SU-DHL-6 (cell line): ENCODE data around the gene SYDE2.

Experiments
- EZH2phosphoT487 ChIP-seq: fragments of 200-600 bp; sonication (generic), shearing (Covaris generic); conservative IDR thresholded peaks from 2 replicates; pipeline ENCODE4 v1.6.1; 2018; ENCODE audit warnings: mild to moderate bottlenecking, antibody characterized with exemption, low read length, moderate library complexity, mixed read lengths
- TF ChIP-seq, protein P1 (sequence below): fragments of 200-600 bp; sonication (generic); IDR thresholded peaks from one replicate; pipeline ENCODE4 v1.5.1; 2017; ENCODE audit warnings: antibody characterized with exemption, mild to moderate bottlenecking, low read length, moderate library complexity; ENCODE audit not compliant: insufficient read depth, poor library complexity, severe bottlenecking

DNA sequence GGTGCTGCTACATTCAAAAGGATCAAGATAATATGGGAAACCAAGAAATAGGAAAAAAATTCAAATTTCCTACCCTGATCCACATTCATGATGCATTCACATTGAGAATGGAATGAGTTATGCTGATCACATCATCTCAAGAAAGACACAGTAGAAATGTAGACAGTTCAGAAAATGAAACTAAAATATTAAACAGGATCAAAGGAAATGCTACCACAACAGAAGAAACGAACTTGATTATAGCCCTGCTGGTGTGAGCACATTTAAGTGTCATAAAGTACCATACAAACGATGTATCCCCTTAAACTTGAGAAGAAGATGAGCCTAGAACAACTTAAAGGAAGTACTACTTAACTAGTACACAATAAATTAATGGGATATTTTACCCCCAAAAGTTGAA, 21.3 kb downstream of the SYDE2 start:
- TF ChIP-seq, protein P1, sequence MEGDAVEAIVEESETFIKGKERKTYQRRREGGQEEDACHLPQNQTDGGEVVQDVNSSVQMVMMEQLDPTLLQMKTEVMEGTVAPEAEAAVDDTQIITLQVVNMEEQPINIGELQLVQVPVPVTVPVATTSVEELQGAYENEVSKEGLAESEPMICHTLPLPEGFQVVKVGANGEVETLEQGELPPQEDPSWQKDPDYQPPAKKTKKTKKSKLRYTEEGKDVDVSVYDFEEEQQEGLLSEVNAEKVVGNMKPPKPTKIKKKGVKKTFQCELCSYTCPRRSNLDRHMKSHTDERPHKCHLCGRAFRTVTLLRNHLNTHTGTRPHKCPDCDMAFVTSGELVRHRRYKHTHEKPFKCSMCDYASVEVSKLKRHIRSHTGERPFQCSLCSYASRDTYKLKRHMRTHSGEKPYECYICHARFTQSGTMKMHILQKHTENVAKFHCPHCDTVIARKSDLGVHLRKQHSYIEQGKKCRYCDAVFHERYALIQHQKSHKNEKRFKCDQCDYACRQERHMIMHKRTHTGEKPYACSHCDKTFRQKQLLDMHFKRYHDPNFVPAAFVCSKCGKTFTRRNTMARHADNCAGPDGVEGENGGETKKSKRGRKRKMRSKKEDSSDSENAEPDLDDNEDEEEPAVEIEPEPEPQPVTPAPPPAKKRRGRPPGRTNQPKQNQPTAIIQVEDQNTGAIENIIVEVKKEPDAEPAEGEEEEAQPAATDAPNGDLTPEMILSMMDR, result no peak
- TF ChIP-seq EZH2phosphoT487, result no peak
